DOHH2 (cell line): ENCODE data around the gene DMRTC1.
"Not testable (repeated sequence)": the region's sequence is repeated elsewhere in the genome, so short reads cannot be mapped to it uniquely, and the experiment has no call there.

Experiments
- EZH2phosphoT487 ChIP-seq: fragments of 200-600 bp; sonication (generic); IDR thresholded peaks from 2 replicates; pipeline ENCODE4 v1.6.1; 2017; ENCODE audit warnings: borderline replicate concordance, mild to moderate bottlenecking, antibody characterized with exemption, low read length, moderate library complexity, mixed read lengths
- TF ChIP-seq, protein P1 (sequence below): fragments of 200-600 bp; sonication (generic); IDR thresholded peaks from one replicate; pipeline ENCODE4 v1.5.1; 2014; ENCODE audit warnings: antibody characterized with exemption, mild to moderate bottlenecking, low read depth, low read length; ENCODE audit not compliant: poor library complexity, severe bottlenecking

GRCh38 chrX:72943035-72943818 is 410 bp downstream of the DMRTC1 start:
- TF ChIP-seq, protein P1, sequence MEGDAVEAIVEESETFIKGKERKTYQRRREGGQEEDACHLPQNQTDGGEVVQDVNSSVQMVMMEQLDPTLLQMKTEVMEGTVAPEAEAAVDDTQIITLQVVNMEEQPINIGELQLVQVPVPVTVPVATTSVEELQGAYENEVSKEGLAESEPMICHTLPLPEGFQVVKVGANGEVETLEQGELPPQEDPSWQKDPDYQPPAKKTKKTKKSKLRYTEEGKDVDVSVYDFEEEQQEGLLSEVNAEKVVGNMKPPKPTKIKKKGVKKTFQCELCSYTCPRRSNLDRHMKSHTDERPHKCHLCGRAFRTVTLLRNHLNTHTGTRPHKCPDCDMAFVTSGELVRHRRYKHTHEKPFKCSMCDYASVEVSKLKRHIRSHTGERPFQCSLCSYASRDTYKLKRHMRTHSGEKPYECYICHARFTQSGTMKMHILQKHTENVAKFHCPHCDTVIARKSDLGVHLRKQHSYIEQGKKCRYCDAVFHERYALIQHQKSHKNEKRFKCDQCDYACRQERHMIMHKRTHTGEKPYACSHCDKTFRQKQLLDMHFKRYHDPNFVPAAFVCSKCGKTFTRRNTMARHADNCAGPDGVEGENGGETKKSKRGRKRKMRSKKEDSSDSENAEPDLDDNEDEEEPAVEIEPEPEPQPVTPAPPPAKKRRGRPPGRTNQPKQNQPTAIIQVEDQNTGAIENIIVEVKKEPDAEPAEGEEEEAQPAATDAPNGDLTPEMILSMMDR: not testable (repeated sequence)
- TF ChIP-seq EZH2phosphoT487: not testable (repeated sequence)
